HEK293T (cell line): ENCODE measurements around the gene FBXL16.

Source experiments
- CTCF ChIA-PET: fragments of 350-600 bp; formaldehyde crosslinking; extraction: SDS; loops from one replicate; lab custom pipeline; 2021; ENCODE audit warnings: antibody characterized with exemption, inconsistent platforms; lab: Yijun Ruan, JAX
- POLR2A ChIA-PET: fragments of 350-600 bp; formaldehyde crosslinking; extraction: SDS; loops from one replicate; lab custom pipeline; 2020; ENCODE audit warnings: antibody characterized with exemption, inconsistent platforms; lab: Yijun Ruan, JAX
- DNase-seq: peaks from one replicate; pipeline ENCODE4 v3.0.0; 2012; ENCODE audit warnings: mixed read lengths; ENCODE audit errors: extremely low spot score
- ARNT ChIP-seq: fragments of 450-650 bp; IDR thresholded peaks from 2 replicates; pipeline ENCODE4 v1.6.1; 2017; ENCODE audit warnings: mild to moderate bottlenecking
- BHLHE40 ChIP-seq: fragments of 450-650 bp; IDR thresholded peaks from 2 replicates; pipeline ENCODE4 v1.6.1; 2016; ENCODE audit warnings: mild to moderate bottlenecking, moderate library complexity, borderline replicate concordance
- CTBP1 ChIP-seq: fragments of 450-650 bp; IDR thresholded peaks from 2 replicates; pipeline ENCODE4 v1.6.1; 2016; ENCODE audit warnings: borderline replicate concordance
- ELF4 ChIP-seq: fragments of 450-650 bp; IDR thresholded peaks from 2 replicates; pipeline ENCODE4 v1.6.1; 2017; ENCODE audit warnings: antibody characterized with exemption
- FOXA1 ChIP-seq: fragments of 450-650 bp; IDR thresholded peaks from 2 replicates; pipeline ENCODE4 v1.6.1; 2016; ENCODE audit warnings: mild to moderate bottlenecking
- FOXK2 ChIP-seq: fragments of 450-650 bp; IDR thresholded peaks from 2 replicates; pipeline ENCODE4 v1.6.1; 2016; ENCODE audit warnings: mild to moderate bottlenecking
- FOXM1 ChIP-seq: fragments of 450-650 bp; IDR thresholded peaks from 2 replicates; pipeline ENCODE4 v1.6.1; 2017; ENCODE audit warnings: mild to moderate bottlenecking, borderline replicate concordance
- HDGF ChIP-seq: fragments of 450-650 bp; IDR thresholded peaks from 2 replicates; pipeline ENCODE4 v1.6.1; 2017; ENCODE audit warnings: antibody characterized with exemption, borderline replicate concordance
- L3MBTL2 ChIP-seq: fragments of 450-650 bp; conservative IDR thresholded peaks from 2 replicates; pipeline ENCODE4 v1.6.1; 2016; ENCODE audit warnings: mild to moderate bottlenecking
- LEF1 ChIP-seq: fragments of 450-650 bp; IDR thresholded peaks from 2 replicates; pipeline ENCODE4 v1.6.1; 2017; ENCODE audit warnings: mild to moderate bottlenecking, borderline replicate concordance
- NFRKB ChIP-seq: fragments of 450-650 bp; IDR thresholded peaks from 2 replicates; pipeline ENCODE4 v1.6.1; 2016; ENCODE audit warnings: mild to moderate bottlenecking, moderate library complexity
- SP1 ChIP-seq: fragments of 450-650 bp; IDR thresholded peaks from 2 replicates; pipeline ENCODE4 v1.6.1; 2017
- SUZ12 ChIP-seq: fragments of 450-650 bp; IDR thresholded peaks from 2 replicates; pipeline ENCODE4 v1.6.1; 2016; ENCODE audit warnings: mild to moderate bottlenecking
- TARDBP ChIP-seq: fragments of 450-650 bp; IDR thresholded peaks from 2 replicates; pipeline ENCODE4 v1.6.1; 2016
- ZNF384 ChIP-seq: fragments of 450-650 bp; IDR thresholded peaks from 2 replicates; pipeline ENCODE4 v1.6.1; 2016
- TF ChIP-seq, protein P1 (sequence below): fragments of 450-650 bp; IDR thresholded peaks from 2 replicates; pipeline ENCODE4 v1.6.1; 2016

FBXL16 gene

DNA sequence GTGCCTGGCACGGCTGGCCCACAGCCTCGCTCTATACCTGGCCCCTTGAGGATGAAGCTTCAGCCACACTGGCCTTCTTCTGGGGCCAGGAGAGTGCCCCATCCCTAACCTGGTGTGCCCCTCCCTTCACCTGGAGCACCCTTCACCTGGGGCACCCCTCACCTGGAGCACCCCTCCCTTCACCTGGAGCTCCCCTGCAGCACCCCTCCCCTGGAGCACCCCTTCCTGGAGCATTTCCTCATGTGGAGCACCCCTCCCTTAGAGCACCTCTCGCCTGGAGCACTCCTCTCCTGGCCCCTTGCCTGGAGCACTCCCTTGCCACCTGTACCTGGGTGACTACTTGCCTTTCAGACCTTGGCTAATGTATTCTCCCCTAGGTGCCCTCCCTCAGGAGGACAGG lies 2.4 kb upstream of the FBXL16 start:
- ChIA-PET POLR2A (interaction anchor here (1.2 to 2.0 kb wide), 3 partner anchors 11 to 17 kb away, joined by 4 to 8 read pairs (median 5); partner anchors contain the start of genes ANTKMT and WDR24), CTCF (interaction anchor here (1.0 kb wide), 1 partner anchor 59 kb away, joined by 3 read pairs; the partner anchor contains the start of gene WDR90)
- DNase-seq: no peak
- no peak for TF ChIP-seq NFRKB
- no peak for TF ChIP-seq LEF1
- no peak for TF ChIP-seq FOXK2
- TF ChIP-seq HDGF: no peak
- TF ChIP-seq, protein P1, sequence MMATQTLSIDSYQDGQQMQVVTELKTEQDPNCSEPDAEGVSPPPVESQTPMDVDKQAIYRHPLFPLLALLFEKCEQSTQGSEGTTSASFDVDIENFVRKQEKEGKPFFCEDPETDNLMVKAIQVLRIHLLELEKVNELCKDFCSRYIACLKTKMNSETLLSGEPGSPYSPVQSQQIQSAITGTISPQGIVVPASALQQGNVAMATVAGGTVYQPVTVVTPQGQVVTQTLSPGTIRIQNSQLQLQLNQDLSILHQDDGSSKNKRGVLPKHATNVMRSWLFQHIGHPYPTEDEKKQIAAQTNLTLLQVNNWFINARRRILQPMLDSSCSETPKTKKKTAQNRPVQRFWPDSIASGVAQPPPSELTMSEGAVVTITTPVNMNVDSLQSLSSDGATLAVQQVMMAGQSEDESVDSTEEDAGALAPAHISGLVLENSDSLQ: no peak
- TF ChIP-seq L3MBTL2: no peak
- no peak for TF ChIP-seq SUZ12
- TF ChIP-seq TARDBP: no peak
- TF ChIP-seq ZNF384: no peak
- TF ChIP-seq CTBP1: no peak
- TF ChIP-seq ARNT: no peak

DNA sequence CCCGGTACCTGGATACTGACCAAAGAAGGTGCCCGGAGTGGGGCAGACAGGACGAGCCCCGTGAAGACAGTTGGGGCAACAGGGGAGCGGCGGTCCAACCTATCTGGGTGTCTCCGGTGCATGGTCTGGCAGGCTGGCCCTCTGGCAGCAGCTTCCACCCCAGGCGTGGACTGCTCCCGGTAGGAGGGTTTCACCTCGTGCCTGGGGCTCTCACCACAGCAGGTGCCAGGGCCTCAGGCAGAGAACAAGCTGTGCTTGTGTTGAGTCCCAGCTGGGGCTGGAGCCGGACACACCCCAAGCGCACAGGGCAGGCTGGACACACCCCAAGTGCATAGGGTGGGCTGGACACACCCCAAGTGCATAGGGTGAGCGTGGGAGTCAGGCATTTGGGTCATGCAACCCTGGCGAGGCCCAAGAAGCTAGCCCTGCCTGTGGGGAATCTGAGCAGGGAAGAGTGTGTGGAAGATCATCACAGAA lies 1.5 kb upstream of the FBXL16 start:
- no peak for DNase-seq
- POLR2A ChIA-PET: interaction anchor here (0.9 to 2.0 kb wide), 6 partner anchors 12 to 25 kb away, joined by 4 to 8 read pairs (median 5); partner anchors contain the start of genes ANTKMT and WDR24
- TF ChIP-seq ELF4 (no peak), CTBP1 (no peak), SUZ12 (no peak), TARDBP (no peak), FOXA1 (no peak), NFRKB (no peak), ZNF384 (no peak), FOXK2 (no peak), LEF1 (no peak), HDGF (no peak), FOXM1 (no peak), SP1 (no peak), BHLHE40 (no peak), L3MBTL2 (no peak), ARNT (no peak)
- TF ChIP-seq, protein P1: no peak
- CTCF ChIA-PET: interaction anchor here (0.6 kb wide), 1 partner anchor 350 kb away, joined by 4 read pairs; no protein-coding TSS in a partner anchor

DNA sequence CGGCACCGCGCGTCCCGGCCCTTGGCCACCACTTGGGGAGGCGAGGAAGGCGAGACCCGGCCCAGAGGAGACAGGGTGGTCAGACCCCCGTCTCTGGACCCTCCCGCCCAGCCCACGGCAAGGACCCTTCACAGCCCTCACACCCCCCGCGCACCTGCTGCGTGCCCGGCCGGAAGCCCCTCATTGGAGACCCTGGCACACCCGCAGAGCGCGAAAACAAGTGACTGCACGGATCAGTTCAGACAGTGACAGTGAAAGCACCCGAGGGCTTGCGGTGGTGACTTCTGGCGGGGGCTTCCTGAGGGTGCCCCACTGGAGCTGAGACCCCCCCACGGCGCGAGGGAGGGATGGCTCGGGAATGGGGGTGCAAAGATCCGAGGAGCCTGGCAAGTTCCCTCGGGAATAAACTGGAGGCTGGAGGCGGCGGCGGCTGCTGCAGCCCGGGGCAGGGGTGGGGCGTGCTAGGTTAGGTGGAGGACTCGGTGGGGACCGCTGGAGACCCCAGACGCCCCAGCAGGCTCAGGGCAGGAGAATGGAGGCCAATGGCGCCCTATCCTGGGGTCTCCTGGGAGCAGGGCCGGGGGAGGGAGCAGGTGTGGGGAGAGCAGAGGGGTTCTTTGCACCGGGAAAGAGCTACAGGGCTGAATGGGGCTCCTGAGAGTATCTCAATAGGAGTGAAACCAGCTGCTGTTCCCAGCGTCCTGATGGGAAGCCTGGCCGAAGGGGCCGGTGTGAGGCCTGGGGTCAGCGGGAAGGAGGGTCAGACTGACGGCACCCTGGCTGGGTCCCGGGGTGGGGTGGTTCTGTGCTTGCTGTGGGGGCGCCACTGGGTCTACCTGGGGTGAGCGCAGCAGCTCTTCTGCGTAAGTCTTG lies 824 bp upstream of the FBXL16 start:
- no peak for DNase-seq
- CTCF ChIA-PET: interaction anchor here (1.0 kb wide), 1 partner anchor 11 kb away, joined by 3 read pairs; no protein-coding TSS in a partner anchor
- POLR2A ChIA-PET: interaction anchor here (0.9 to 2.0 kb wide), 4 partner anchors 15 to 25 kb away, joined by 4 to 8 read pairs (median 5); partner anchors contain the start of genes ANTKMT and WDR24

DNA sequence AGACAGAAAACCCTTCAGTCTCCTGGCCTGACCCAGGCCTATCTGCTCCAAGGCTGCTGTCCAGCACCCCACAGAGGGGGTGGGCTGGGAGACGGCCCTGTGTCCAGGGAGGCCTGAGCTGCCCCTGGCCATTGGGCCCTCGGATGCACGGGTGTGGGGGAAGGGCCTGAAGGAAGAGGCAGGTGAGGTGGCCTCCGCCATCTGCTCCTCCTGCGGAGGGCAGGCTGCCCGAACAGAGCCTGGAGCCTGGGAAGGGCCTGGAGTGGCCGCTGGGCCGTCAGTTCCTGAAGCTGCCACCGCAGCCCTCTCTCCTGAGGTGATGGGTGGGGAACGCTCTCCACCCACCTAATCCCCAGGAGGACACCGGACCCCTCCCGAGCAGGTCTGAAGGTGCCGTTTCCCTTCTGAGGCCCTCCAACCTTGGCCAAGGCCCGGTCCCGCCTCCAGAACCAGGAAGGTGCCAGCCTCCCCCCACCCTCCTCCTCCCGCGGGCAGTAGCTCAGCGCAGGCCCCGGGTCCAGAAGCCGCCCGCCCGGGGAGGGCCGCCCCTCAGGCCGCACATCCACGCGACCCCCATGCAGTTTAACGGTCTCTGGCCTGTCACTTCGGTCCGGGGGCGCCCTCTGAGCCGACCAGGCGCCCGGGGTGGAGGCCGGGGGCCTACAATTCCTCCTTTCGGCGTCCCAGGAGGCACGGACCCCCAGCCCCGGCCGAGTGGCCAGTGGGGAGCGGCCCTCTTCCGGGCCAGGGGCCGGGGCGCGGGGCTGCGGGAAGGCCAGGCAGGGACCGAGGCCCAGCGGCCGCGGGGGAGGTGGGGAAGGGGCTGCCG lies 835 bp downstream of the FBXL16 start:
- DNase-seq: no peak
- TF ChIP-seq SP1: no peak
- no peak for TF ChIP-seq HDGF
- no peak for TF ChIP-seq SUZ12
- no peak for TF ChIP-seq LEF1
- no peak for TF ChIP-seq ELF4
- no peak for TF ChIP-seq BHLHE40
- no peak for TF ChIP-seq ZNF384
- TF ChIP-seq FOXA1: no peak
- no peak for TF ChIP-seq FOXM1
- no peak for TF ChIP-seq CTBP1
- no peak for TF ChIP-seq ARNT
- TF ChIP-seq, protein P1: no peak
- no peak for TF ChIP-seq FOXK2
- TF ChIP-seq NFRKB: no peak
- no peak for TF ChIP-seq L3MBTL2
- no peak for TF ChIP-seq TARDBP
- CTCF ChIA-PET: interaction anchor here (1.0 kb wide), 1 partner anchor 9 kb away, joined by 3 read pairs; no protein-coding TSS in a partner anchor
- POLR2A ChIA-PET: interaction anchor here (3.8 kb wide), 1 partner anchor 15 kb away, joined by 16 read pairs; the partner anchor contains the start of gene WDR24

More for the DNA sequence above, 824 bp upstream of the FBXL16 start:
- TF ChIP-seq TARDBP: no peak
- TF ChIP-seq FOXM1: no peak
- TF ChIP-seq CTBP1: no peak
- TF ChIP-seq ARNT: no peak
- TF ChIP-seq SP1: no peak
- TF ChIP-seq FOXK2: no peak

DNA sequence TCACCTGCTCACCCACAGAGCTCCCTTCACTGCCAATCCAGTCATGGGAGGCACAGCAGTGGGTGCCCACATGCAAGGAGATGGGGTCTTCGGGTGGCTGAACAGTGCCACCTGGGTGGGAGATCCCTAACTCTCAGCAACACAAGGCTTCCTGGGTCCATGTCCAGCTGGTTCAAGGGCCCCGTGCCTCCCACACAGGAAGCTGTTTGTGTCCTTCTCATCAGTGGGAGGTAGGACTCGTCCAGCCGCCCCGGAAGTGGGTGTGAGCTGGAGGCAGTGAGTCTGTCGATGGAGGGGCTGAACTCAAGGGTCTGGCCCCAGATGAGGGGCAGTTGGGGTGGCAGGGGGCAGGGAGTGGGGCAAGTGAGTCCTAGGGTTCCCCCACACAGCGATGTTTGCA lies 1.6 kb downstream of the FBXL16 start:
- TF ChIP-seq L3MBTL2: no peak
- TF ChIP-seq NFRKB: no peak
- TF ChIP-seq SP1: no peak
- no peak for TF ChIP-seq HDGF
- no peak for TF ChIP-seq TARDBP
- no peak for TF ChIP-seq ZNF384
- no peak for TF ChIP-seq FOXK2
- TF ChIP-seq SUZ12: no peak
- no peak for TF ChIP-seq FOXA1
- no peak for TF ChIP-seq ARNT
- TF ChIP-seq BHLHE40: no peak
- no peak for TF ChIP-seq LEF1
- TF ChIP-seq FOXM1: no peak
- TF ChIP-seq CTBP1: no peak
- TF ChIP-seq, protein P1: no peak
- TF ChIP-seq ELF4: no peak
- no peak for DNase-seq
- POLR2A ChIA-PET: interaction anchor here (2.2 to 3.8 kb wide), 2 partner anchors 14 to 17 kb away, joined by 7 to 16 read pairs; partner anchors contain the start of genes ANTKMT and WDR24
- CTCF ChIA-PET: no interaction called here
